ENCODE measurements around the gene SIAH2. TPM values are rescaled to one million over a fixed set of nuclear protein-coding genes. Genes with fewer than 3 reads are reported as not detected.

Gene SIAH2, protein sequence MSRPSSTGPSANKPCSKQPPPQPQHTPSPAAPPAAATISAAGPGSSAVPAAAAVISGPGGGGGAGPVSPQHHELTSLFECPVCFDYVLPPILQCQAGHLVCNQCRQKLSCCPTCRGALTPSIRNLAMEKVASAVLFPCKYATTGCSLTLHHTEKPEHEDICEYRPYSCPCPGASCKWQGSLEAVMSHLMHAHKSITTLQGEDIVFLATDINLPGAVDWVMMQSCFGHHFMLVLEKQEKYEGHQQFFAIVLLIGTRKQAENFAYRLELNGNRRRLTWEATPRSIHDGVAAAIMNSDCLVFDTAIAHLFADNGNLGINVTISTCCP
- 26.9 and 27.6 TPM in 2 replicates for total RNA-seq
- long read RNA-seq, partial matches to known transcripts = 9 of 12 reads
- long read RNA-seq, other reads (novel, unspliced or antisense) = 1 of 12 reads

DNA sequence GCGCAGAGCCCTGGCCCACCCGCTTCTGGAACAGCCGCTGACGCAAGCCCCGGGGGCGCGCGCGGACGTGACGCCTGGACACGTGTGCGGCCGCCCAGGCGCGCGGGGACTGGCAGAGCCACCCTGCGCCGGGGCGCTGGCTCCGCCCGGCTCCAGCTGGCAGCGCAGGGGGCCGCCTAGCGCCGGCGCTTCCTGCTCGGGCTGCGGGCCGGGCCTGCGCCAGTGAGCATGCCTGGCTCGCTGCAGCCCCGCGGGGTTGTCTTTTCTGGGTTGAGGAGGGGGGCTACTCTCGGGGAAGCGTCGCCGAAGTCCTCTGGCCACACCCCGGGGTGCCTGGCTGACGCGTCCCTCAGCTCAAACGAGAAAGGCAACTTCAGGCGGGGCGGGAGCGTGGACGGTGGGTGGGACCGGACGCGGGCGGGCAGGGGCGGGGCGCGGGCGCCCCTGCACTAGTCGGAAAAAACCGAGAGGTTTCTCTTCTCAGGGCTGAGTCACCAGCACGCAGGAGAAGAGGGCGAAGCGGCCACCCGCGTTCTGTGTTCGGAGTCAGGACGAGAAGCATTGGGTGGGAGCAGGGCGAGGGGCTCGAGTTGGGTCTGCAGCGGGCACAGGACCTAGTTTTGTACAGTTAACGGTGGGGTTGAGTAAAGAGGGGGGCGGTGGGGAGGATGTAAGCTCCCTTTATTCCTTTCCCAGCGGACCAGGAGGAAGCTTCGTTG is at the start of gene SIAH2:
SIAH2 (minus strand) TSS at position 48 of the 719 bp plus-strand sequence. CDS start 320 bp downstream, outside the sequence.
- DNase-seq (ENCODE audit: extremely low spot score, unreplicated experiment) = peak; percentile 97
- H3K4me3 Mint-ChIP-seq (ENCODE audit: unreplicated experiment) = peak within 1 kb of the TSS; percentile 99
- peaks cover 37% of the 10 kb centered on the region for H3K4me1 Mint-ChIP-seq (ENCODE audit: unreplicated experiment)
- H3K36me3 Mint-ChIP-seq (ENCODE audit: unreplicated experiment) = peaks cover 3% of the 10 kb centered on the region
- no peaks in the 10 kb centered on the region for H3K27me3 Mint-ChIP-seq (ENCODE audit: unreplicated experiment)
- H3K9me3 Mint-ChIP-seq (ENCODE audit: unreplicated experiment) = no peaks in the 10 kb centered on the region
- H3K27ac Mint-ChIP-seq (ENCODE audit: unreplicated experiment) = peak within 1 kb of the TSS; percentile 100
- TF ChIP-seq, protein P1, sequence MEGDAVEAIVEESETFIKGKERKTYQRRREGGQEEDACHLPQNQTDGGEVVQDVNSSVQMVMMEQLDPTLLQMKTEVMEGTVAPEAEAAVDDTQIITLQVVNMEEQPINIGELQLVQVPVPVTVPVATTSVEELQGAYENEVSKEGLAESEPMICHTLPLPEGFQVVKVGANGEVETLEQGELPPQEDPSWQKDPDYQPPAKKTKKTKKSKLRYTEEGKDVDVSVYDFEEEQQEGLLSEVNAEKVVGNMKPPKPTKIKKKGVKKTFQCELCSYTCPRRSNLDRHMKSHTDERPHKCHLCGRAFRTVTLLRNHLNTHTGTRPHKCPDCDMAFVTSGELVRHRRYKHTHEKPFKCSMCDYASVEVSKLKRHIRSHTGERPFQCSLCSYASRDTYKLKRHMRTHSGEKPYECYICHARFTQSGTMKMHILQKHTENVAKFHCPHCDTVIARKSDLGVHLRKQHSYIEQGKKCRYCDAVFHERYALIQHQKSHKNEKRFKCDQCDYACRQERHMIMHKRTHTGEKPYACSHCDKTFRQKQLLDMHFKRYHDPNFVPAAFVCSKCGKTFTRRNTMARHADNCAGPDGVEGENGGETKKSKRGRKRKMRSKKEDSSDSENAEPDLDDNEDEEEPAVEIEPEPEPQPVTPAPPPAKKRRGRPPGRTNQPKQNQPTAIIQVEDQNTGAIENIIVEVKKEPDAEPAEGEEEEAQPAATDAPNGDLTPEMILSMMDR (IDR thresholded peaks at IDR 0.05) = no peak

DNA sequence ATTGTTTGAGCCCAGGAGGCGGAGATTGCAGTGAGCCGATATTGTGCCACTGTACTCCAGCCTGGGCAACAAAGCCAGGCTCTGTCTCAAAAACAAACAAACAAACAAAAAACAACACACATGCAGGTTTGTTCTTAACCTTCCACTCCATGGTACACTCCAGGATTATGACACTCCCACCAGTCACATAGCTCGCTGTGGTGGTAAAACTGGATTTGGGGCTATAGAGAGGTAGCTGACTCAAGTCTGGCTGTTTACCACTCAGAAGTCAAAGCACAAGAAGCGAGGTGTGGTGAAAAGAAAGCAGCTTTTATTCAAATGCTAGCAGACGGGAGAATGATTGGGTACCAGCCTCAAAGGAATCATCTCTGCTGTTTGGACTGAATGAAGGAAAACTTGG is 49.0 kb upstream of the SIAH2 start:
- H3K36me3 Mint-ChIP-seq (ENCODE audit: unreplicated experiment) = no peaks in the 10 kb centered on the region
- no peak overlapping the region for H3K27ac Mint-ChIP-seq (ENCODE audit: unreplicated experiment)
- peaks cover 55% of the 10 kb centered on the region for H3K27me3 Mint-ChIP-seq (ENCODE audit: unreplicated experiment)
- no peaks in the 10 kb centered on the region for H3K4me1 Mint-ChIP-seq (ENCODE audit: unreplicated experiment)
- TF ChIP-seq, protein P1 (IDR thresholded peaks at IDR 0.05) = no peak
- H3K9me3 Mint-ChIP-seq (ENCODE audit: unreplicated experiment) = no peaks in the 10 kb centered on the region
- no peak overlapping the region for H3K4me3 Mint-ChIP-seq (ENCODE audit: unreplicated experiment)
- DNase-seq (ENCODE audit: extremely low spot score, unreplicated experiment) = no peak

DNA sequence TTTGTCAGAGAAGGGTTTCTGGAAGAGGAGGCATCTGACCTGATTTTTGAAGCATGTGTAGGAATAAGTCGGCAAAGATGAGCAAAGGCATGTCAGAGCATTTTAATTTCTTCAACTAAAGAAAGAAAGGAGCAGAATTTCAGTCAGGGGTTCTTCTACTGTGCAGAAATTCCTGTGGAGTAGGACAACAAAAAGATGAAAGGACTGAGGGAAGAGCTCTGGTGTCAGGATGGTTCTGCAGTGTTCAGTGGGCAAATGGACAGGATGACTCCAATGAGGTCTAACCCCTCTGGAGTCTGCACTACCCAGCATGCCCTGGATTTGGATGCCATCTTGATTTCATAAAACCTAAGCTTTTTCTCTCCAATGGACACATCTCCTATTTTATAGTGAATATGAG is 47.7 kb upstream of the SIAH2 start:
- no peak overlapping the region for H3K27ac Mint-ChIP-seq (ENCODE audit: unreplicated experiment)
- no peaks in the 10 kb centered on the region for H3K36me3 Mint-ChIP-seq (ENCODE audit: unreplicated experiment)
- no peaks in the 10 kb centered on the region for H3K9me3 Mint-ChIP-seq (ENCODE audit: unreplicated experiment)
- peaks cover 63% of the 10 kb centered on the region for H3K27me3 Mint-ChIP-seq (ENCODE audit: unreplicated experiment)
- DNase-seq (ENCODE audit: extremely low spot score, unreplicated experiment) = no peak
- no peaks in the 10 kb centered on the region for H3K4me1 Mint-ChIP-seq (ENCODE audit: unreplicated experiment)
- no peak overlapping the region for H3K4me3 Mint-ChIP-seq (ENCODE audit: unreplicated experiment)
- TF ChIP-seq, protein P1 (IDR thresholded peaks at IDR 0.05) = no peak

DNA sequence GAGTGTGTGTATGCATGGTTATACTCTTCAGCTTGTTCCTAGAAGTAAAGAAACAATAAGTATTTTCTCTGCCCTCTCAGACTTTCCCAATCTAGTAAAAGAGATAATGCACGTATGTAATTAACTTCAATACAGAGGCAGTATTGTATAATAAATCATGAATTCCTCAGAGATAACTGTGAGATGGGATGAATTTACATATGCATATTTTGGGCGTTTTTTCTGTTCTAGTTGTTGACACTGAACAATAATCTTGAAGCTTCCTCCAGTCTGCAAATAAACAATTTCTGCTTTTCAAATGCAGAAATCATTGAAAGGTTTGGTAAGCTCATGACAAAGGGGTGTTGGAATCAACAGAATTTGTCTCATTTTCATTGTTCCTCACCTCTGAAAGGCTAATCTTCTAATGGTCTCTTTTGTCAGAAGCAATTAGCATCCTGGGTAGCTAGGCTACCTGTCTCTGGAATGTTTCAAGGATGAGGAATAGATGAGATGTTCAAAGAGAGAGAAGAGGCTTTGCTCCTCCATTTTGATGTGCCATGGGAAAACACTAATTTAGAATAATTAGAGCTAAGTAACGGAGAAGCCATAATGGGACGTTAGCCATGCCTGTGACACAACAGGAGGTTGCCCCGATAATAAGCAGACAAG is 43.3 kb upstream of the SIAH2 start:
- Mint-ChIP-seq H3K27ac (ENCODE audit: unreplicated experiment) (no peak overlapping the region), H3K4me1 (ENCODE audit: unreplicated experiment) (no peaks in the 10 kb centered on the region), H3K4me3 (ENCODE audit: unreplicated experiment) (no peak overlapping the region), H3K36me3 (ENCODE audit: unreplicated experiment) (no peaks in the 10 kb centered on the region), H3K9me3 (ENCODE audit: unreplicated experiment) (no peaks in the 10 kb centered on the region), H3K27me3 (ENCODE audit: unreplicated experiment) (peaks cover 66% of the 10 kb centered on the region)
- no peak for DNase-seq (ENCODE audit: extremely low spot score, unreplicated experiment)
- TF ChIP-seq, protein P1 (IDR thresholded peaks at IDR 0.05) = no peak

DNA sequence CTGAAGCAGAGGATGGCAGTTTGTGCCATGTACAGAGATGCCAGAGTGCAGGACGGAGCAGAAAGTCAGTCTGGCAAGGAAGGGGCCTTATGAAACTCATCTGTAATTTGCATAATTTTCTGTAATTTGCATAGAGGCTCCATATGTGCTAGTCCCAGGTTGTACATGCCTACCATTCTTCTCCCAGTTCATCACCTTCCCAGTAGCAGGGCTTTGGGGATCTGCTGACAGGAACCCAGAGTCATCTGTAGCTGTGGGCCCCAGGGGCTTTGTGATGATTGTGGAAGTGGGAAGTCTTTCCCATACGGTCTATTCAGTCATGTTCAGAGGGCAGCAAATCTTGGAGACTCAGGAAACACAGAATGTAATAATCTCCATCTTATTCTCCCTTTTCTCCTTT is 42.4 kb upstream of the SIAH2 start:
- Mint-ChIP-seq H3K27ac (ENCODE audit: unreplicated experiment) (no peak overlapping the region), H3K36me3 (ENCODE audit: unreplicated experiment) (no peaks in the 10 kb centered on the region), H3K4me3 (ENCODE audit: unreplicated experiment) (no peak overlapping the region), H3K27me3 (ENCODE audit: unreplicated experiment) (peaks cover 65% of the 10 kb centered on the region), H3K9me3 (ENCODE audit: unreplicated experiment) (no peaks in the 10 kb centered on the region), H3K4me1 (ENCODE audit: unreplicated experiment) (no peaks in the 10 kb centered on the region)
- TF ChIP-seq, protein P1 (IDR thresholded peaks at IDR 0.05) = no peak
- no peak for DNase-seq (ENCODE audit: extremely low spot score, unreplicated experiment)

Measured in osteocyte (in vitro differentiated cells).